Activated naive CD8-positive, alpha-beta T cell treated with anti-CD3 and anti-CD28 coated beads for 36 hours (primary cell): ENCODE results near the gene SAMD8. TPM values are rescaled to one million over a fixed set of nuclear protein-coding genes. Genes with fewer than 3 reads are reported as not detected.
"Not testable (repeated sequence)": the region's sequence is repeated elsewhere in the genome, so short reads cannot be mapped to it uniquely, and the experiment has no call there.

Experiments used
- DNase-seq: peaks from one replicate; pipeline ENCODE4 v3.0.0; 2021
- H3K27ac Mint-ChIP-seq: one replicate; pipeline ENCODE4 v1.8.0; 2022; ENCODE audit warnings: mild to moderate bottlenecking, moderate library complexity, mixed read lengths
- H3K27me3 Mint-ChIP-seq: one replicate; pipeline ENCODE4 v1.8.0; 2022; ENCODE audit warnings: mild to moderate bottlenecking, mixed read lengths
- H3K36me3 Mint-ChIP-seq: one replicate; pipeline ENCODE4 v1.8.0; 2021; ENCODE audit warnings: mild to moderate bottlenecking, mixed read lengths
- H3K4me1 Mint-ChIP-seq: one replicate; pipeline ENCODE4 v1.8.0; 2021; ENCODE audit warnings: mixed read lengths
- H3K4me3 Mint-ChIP-seq: one replicate; pipeline ENCODE4 v1.8.0; 2022; ENCODE audit warnings: mild to moderate bottlenecking, moderate library complexity, mixed read lengths
- H3K9me3 Mint-ChIP-seq: one replicate; pipeline ENCODE4 v1.8.0; 2022; ENCODE audit warnings: mixed read lengths
- total RNA-seq, 2 experiments: library from RNA; stranded (reverse); gene quantifications; one replicate each; pipeline ENCODE4 v1.2.3, GENCODE V29; 2021

Gene SAMD8
- total RNA-seq, 2 experiments from 2014 or later: 15.9 to 17.3 TPM

- no peaks in the 10 kb centered on the region for H3K9me3 Mint-ChIP-seq
- no peak overlapping the region for H3K4me3 Mint-ChIP-seq
- no peaks in the 10 kb centered on the region for H3K4me1 Mint-ChIP-seq
- no peaks in the 10 kb centered on the region for H3K27me3 Mint-ChIP-seq
- H3K27ac Mint-ChIP-seq: no peak overlapping the region
- DNase-seq: no peak
- H3K36me3 Mint-ChIP-seq: peaks cover 1% of the 10 kb centered on the region
These were observed 91.0 kb downstream of the SAMD8 start for GRCh38 chr10:75202321-75203045.

- DNase-seq, H3K4me3 Mint-ChIP-seq, H3K9me3 Mint-ChIP-seq, H3K27me3 Mint-ChIP-seq, H3K36me3 Mint-ChIP-seq, H3K4me1 Mint-ChIP-seq, H3K27ac Mint-ChIP-seq: not testable (repeated sequence)
These were observed 91.7 kb downstream of the SAMD8 start for GRCh38 chr10:75203046-75203620.

- Mint-ChIP-seq H3K4me1 (peaks cover 4% of the 10 kb centered on the region), H3K4me3 (no peak overlapping the region), H3K27me3 (no peaks in the 10 kb centered on the region), H3K27ac (no peak overlapping the region), H3K9me3 (no peaks in the 10 kb centered on the region), H3K36me3 (peaks cover 1% of the 10 kb centered on the region)
- no peak for DNase-seq
These were observed 92.3 kb downstream of the SAMD8 start for GRCh38 chr10:75203724-75204123.

- H3K9me3 Mint-ChIP-seq: no peaks in the 10 kb centered on the region
- no peaks in the 10 kb centered on the region for H3K27me3 Mint-ChIP-seq
- H3K4me3 Mint-ChIP-seq: no peak overlapping the region
- no peak for DNase-seq
- peaks cover 9% of the 10 kb centered on the region for H3K4me1 Mint-ChIP-seq
- H3K27ac Mint-ChIP-seq: no peak overlapping the region
- peaks cover 1% of the 10 kb centered on the region for H3K36me3 Mint-ChIP-seq
These were observed 94.5 kb downstream of the SAMD8 start for GRCh38 chr10:75205908-75206307.

GRCh38 chr10:75206638-75207037 is 95.2 kb downstream of the SAMD8 start:
- H3K9me3 Mint-ChIP-seq, H3K4me3 Mint-ChIP-seq, H3K27ac Mint-ChIP-seq, H3K36me3 Mint-ChIP-seq, H3K27me3 Mint-ChIP-seq, DNase-seq: not testable (repeated sequence)
- H3K4me1 Mint-ChIP-seq: peaks cover 12% of the 10 kb centered on the region

- Mint-ChIP-seq H3K36me3 (peaks cover 15% of the 10 kb centered on the region), H3K27ac (no peak overlapping the region), H3K9me3 (no peaks in the 10 kb centered on the region), H3K4me1 (peaks cover 18% of the 10 kb centered on the region), H3K4me3 (no peak overlapping the region), H3K27me3 (no peaks in the 10 kb centered on the region)
- no peak for DNase-seq
These were observed 95.8 kb downstream of the SAMD8 start for GRCh38 chr10:75207079-75207856.

- Mint-ChIP-seq H3K4me3 (no peak overlapping the region), H3K9me3 (no peaks in the 10 kb centered on the region), H3K36me3 (peaks cover 19% of the 10 kb centered on the region), H3K4me1 (peaks cover 24% of the 10 kb centered on the region), H3K27ac (no peak overlapping the region), H3K27me3 (no peaks in the 10 kb centered on the region)
- no peak for DNase-seq
These were observed 96.3 kb downstream of the SAMD8 start for GRCh38 chr10:75207857-75208144.

- no peaks in the 10 kb centered on the region for H3K9me3 Mint-ChIP-seq
- H3K4me1 Mint-ChIP-seq: peaks cover 26% of the 10 kb centered on the region
- H3K27ac Mint-ChIP-seq: peak overlapping the region; percentile 37
- no peak overlapping the region for H3K4me3 Mint-ChIP-seq
- no peaks in the 10 kb centered on the region for H3K27me3 Mint-ChIP-seq
- DNase-seq: no peak
- peaks cover 21% of the 10 kb centered on the region for H3K36me3 Mint-ChIP-seq
These were observed 96.7 kb downstream of the SAMD8 start for GRCh38 chr10:75208181-75208580.

GRCh38 chr10:75209086-75209920 is 97.8 kb downstream of the SAMD8 start:
- Mint-ChIP-seq H3K36me3 (peaks cover 26% of the 10 kb centered on the region), H3K9me3 (no peaks in the 10 kb centered on the region), H3K27ac (peak overlapping the region; percentile 100), H3K27me3 (no peaks in the 10 kb centered on the region), H3K4me1 (peaks cover 30% of the 10 kb centered on the region), H3K4me3 (peak overlapping the region; percentile 98)
- DNase-seq: no peak

GRCh38 chr10:75209921-75210281 is 98.4 kb downstream of the SAMD8 start:
- H3K27ac Mint-ChIP-seq: peak overlapping the region; percentile 100
- H3K9me3 Mint-ChIP-seq: no peaks in the 10 kb centered on the region
- H3K4me1 Mint-ChIP-seq: peaks cover 32% of the 10 kb centered on the region
- DNase-seq: peak; percentile 77
- no peaks in the 10 kb centered on the region for H3K27me3 Mint-ChIP-seq
- peak overlapping the region; percentile 98 for H3K4me3 Mint-ChIP-seq
- H3K36me3 Mint-ChIP-seq: peaks cover 26% of the 10 kb centered on the region

GRCh38 chr10:75210282-75211006 is 99.0 kb downstream of the SAMD8 start, which contains the start of gene VDAC2:
Gene VDAC2, plus strand, starts transcription at chr10:75210796. Its CDS starts 363 bp downstream, at chr10:75211159.
- peak; percentile 97 for DNase-seq
- H3K27me3 Mint-ChIP-seq: no peaks in the 10 kb centered on the region
- H3K9me3 Mint-ChIP-seq: no peaks in the 10 kb centered on the region
- peak within 1 kb of the TSS; percentile 98 for H3K4me3 Mint-ChIP-seq
- peaks cover 26% of the 10 kb centered on the region for H3K36me3 Mint-ChIP-seq
- H3K4me1 Mint-ChIP-seq: peaks cover 33% of the 10 kb centered on the region
- H3K27ac Mint-ChIP-seq: peak within 1 kb of the TSS; percentile 100

- DNase-seq: peak; percentile 36
- no peaks in the 10 kb centered on the region for H3K27me3 Mint-ChIP-seq
- no peaks in the 10 kb centered on the region for H3K9me3 Mint-ChIP-seq
- peak overlapping the region; percentile 98 for H3K4me3 Mint-ChIP-seq
- H3K36me3 Mint-ChIP-seq: peaks cover 30% of the 10 kb centered on the region
- H3K27ac Mint-ChIP-seq: peak overlapping the region; percentile 95
- H3K4me1 Mint-ChIP-seq: peaks cover 40% of the 10 kb centered on the region
These were observed 99.7 kb downstream of the SAMD8 start for GRCh38 chr10:75211007-75211691.

- Mint-ChIP-seq H3K4me1 (peaks cover 49% of the 10 kb centered on the region), H3K27me3 (no peaks in the 10 kb centered on the region), H3K36me3 (peaks cover 35% of the 10 kb centered on the region), H3K4me3 (peak overlapping the region; percentile 98), H3K9me3 (no peaks in the 10 kb centered on the region), H3K27ac (peak overlapping the region; percentile 60)
- DNase-seq: no peak
These were observed 100.9 kb downstream of the SAMD8 start for GRCh38 chr10:75212343-75212742.

- Mint-ChIP-seq H3K4me3 (no peak overlapping the region), H3K36me3 (peaks cover 48% of the 10 kb centered on the region), H3K27ac (peak overlapping the region; percentile 29), H3K27me3 (no peaks in the 10 kb centered on the region), H3K9me3 (no peaks in the 10 kb centered on the region), H3K4me1 (peaks cover 52% of the 10 kb centered on the region)
- DNase-seq: no peak
These were observed 108.8 kb downstream of the SAMD8 start for GRCh38 chr10:75220274-75220673.
